ENCODE results near the gene NQO1. TPM values are rescaled to one million over a fixed set of nuclear protein-coding genes. Genes with fewer than 3 reads are reported as not detected.

Gene NQO1
- total and polyA plus RNA-seq, 2 of the 8 experiments (the other 6 are each of a cell fraction or from before 2014, with no cell fraction given), result 32.7 to 45.7 TPM

DNA sequence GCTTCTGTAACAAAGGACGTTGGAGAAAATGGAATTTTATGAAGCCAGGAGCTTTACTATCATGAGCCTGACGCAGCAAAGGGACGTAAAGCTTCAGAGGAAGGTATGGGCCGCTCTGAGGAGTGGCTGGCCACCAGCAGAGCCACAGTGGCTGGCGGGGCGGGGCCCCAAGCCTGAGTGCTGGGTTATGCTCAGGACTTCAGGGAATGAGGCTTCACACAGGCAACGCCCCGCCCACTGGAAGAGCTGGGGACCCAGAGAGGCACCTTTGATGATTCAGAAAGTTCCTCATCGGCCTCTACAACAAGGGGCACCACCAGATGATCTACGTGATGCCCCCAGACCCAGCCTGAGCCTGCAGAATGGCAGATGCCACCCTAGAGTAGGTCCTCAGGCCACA, 19.6 kb upstream of the NQO1 start (continued):
- no peak for TF ChIP-seq RAD21 (IDR thresholded peaks at IDR 0.05 in 1 of 2, conservative IDR thresholded peaks at IDR 0.05 in 1 of 2; ENCODE audit: low read depth in 2 of 2, low read length in 2 of 2)
- no peak for TF ChIP-seq EP300 (IDR thresholded peaks at IDR 0.05; ENCODE audit: borderline replicate concordance in 1 of 2, low read depth in 2 of 2, low read length in 2 of 2)
- no peak for TF ChIP-seq TEAD4 (IDR thresholded peaks at IDR 0.05; ENCODE audit: low read depth, low read length)
- TF ChIP-seq POLR2A (IDR thresholded peaks at IDR 0.05; ENCODE audit: control extremely low read depth in 1 of 2, low read depth in 2 of 2, low read length in 2 of 2), result no peak
- TF ChIP-seq POU5F1 (IDR thresholded peaks at IDR 0.05; ENCODE audit: low read depth, low read length), result no peak
- TF ChIP-seq, protein P1, sequence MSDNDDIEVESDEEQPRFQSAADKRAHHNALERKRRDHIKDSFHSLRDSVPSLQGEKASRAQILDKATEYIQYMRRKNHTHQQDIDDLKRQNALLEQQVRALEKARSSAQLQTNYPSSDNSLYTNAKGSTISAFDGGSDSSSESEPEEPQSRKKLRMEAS (IDR thresholded peaks at IDR 0.05), result no peak
- TF ChIP-seq KDM4A (IDR thresholded peaks at IDR 0.05; ENCODE audit: low read depth, low read length, severe bottlenecking), result no peak
- TF ChIP-seq JUND (IDR thresholded peaks at IDR 0.05; ENCODE audit: low read length), result no peak
- TF ChIP-seq GABPA (IDR thresholded peaks at IDR 0.05; ENCODE audit: borderline replicate concordance, insufficient read depth, low read length), result no peak
- TF ChIP-seq PHF8 (conservative IDR thresholded peaks at IDR 0.05; ENCODE audit: low read depth, low read length), result no peak
- TF ChIP-seq KDM1A (IDR thresholded peaks at IDR 0.05; ENCODE audit: borderline replicate concordance, low read length), result no peak
- TF ChIP-seq SP1 (IDR thresholded peaks at IDR 0.05; ENCODE audit: low read depth, low read length), result no peak

Measured in H1 (cell line).